Endothelial cell of umbilical vein (primary cell): Measurements from ENCODE around the gene UBE2S. TPM values are rescaled to one million over a fixed set of nuclear protein-coding genes. Genes with fewer than 3 reads are reported as not detected.

ENCODE experiments used
- BruUV-seq: library from RNA; stranded (reverse); fragments of 400-500 nt; replicated peaks from 2 replicates; lab custom pipeline; 2021; lab: Mats Ljungman, UMichigan
- CTCF ChIA-PET: fragments of 300-600, 350-600 bp; sonication (Branson Sonifier 250); formaldehyde crosslinking; loops from one replicate; lab custom pipeline; 2021; ENCODE audit warnings: antibody characterized with exemption, inconsistent platforms; lab: Charles Lee
- POLR2A ChIA-PET: fragments of 300-600, 350-600 bp; sonication (Branson Sonifier 250); formaldehyde crosslinking; loops from one replicate; lab custom pipeline; 2021; ENCODE audit warnings: antibody characterized with exemption, inconsistent platforms; lab: Charles Lee
- DNase-seq: peaks from one replicate; pipeline ENCODE4 v3.0.0-alpha.2; 2011; ENCODE audit warnings: low read depth, low spot score
- FAIRE-seq: peaks from 2 replicates; lab custom pipeline; 2011; peaks lifted over from hg19 to GRCh38; lab: Jason Lieb, UNC
- H2AFZ ChIP-seq: 2 replicates; pipeline ENCODE4 v1.6.0; 2012; ENCODE audit warnings: low read depth, low read length, control low read depth, inconsistent platforms
- H3K27ac ChIP-seq: 2 replicates; pipeline ENCODE4 v1.5.1; 2011; ENCODE audit warnings: low read depth, mild to moderate bottlenecking, control low read depth, low read length, moderate library complexity; ENCODE audit not compliant: insufficient read depth
- H3K27me3 ChIP-seq, 2 experiments: 2 replicates each; pipeline versions ENCODE4 v1.6.0 to v1.6.1; 2011; ENCODE audit warnings: low read length in 2 of 2, mixed read lengths in 1 of 2; ENCODE audit not compliant: control insufficient read depth in 2 of 2, insufficient read depth in 2 of 2
- H3K36me3 ChIP-seq, 2 experiments: 2 replicates in 1 of 2; 3 replicates in 1 of 2; pipeline ENCODE4 v1.5.1; 2011; ENCODE audit warnings: low read length in 2 of 2, mild to moderate bottlenecking in 1 of 2, moderate library complexity in 1 of 2; ENCODE audit not compliant: control insufficient read depth in 2 of 2, insufficient read depth in 2 of 2; ENCODE audit errors: extremely low read depth in 1 of 2
- H3K4me1 ChIP-seq: 3 replicates; pipeline ENCODE4 v1.5.1; 2011; ENCODE audit warnings: mild to moderate bottlenecking, low read length; ENCODE audit not compliant: control insufficient read depth, insufficient read depth; ENCODE audit errors: extremely low read depth
- H3K4me2 ChIP-seq: 2 replicates; pipeline ENCODE4 v1.6.1; 2011; ENCODE audit warnings: low read length, control low read depth, mixed read lengths; ENCODE audit not compliant: insufficient read depth
- H3K4me3 ChIP-seq, 3 experiments: fragments of 200-600 bp in 1 of 3; sonication (generic), shearing (Covaris generic) in 1 of 3; replicated peaks in 1 of 3; 2 replicates each; pipeline ENCODE4 v1.5.1; 2011 to 2016; ENCODE audit warnings: control low read depth in 3 of 3, low read length in 3 of 3, mild to moderate bottlenecking in 2 of 3, inconsistent platforms in 1 of 3, low read depth in 1 of 3, moderate library complexity in 1 of 3; ENCODE audit not compliant: insufficient read depth in 1 of 3
- H3K79me2 ChIP-seq: 2 replicates; pipeline ENCODE4 v1.6.0; 2012; ENCODE audit warnings: low read length, inconsistent platforms; ENCODE audit not compliant: control insufficient read depth, insufficient read depth
- H3K9ac ChIP-seq: replicated peaks from 2 replicates; pipeline ENCODE3; 2011; ENCODE audit warnings: low read length, control low read depth; ENCODE audit not compliant: insufficient read depth; ENCODE audit errors: extremely low read depth
- H3K9me1 ChIP-seq: replicated peaks from 3 replicates; pipeline ENCODE4 v1.6.0; 2011; ENCODE audit warnings: mild to moderate bottlenecking, low read length; ENCODE audit not compliant: control insufficient read depth, insufficient read depth; ENCODE audit errors: extremely low read depth
- H3K9me3 ChIP-seq: replicated peaks from 2 replicates; pipeline ENCODE4 v1.5.1; 2012; ENCODE audit warnings: low read length, inconsistent platforms; ENCODE audit not compliant: control insufficient read depth, insufficient read depth
- H4K20me1 ChIP-seq: replicated peaks from 2 replicates; pipeline ENCODE3; 2011; ENCODE audit warnings: mild to moderate bottlenecking, low read length; ENCODE audit not compliant: control insufficient read depth, insufficient read depth; ENCODE audit errors: extremely low read depth
- EZH2 ChIP-seq: IDR thresholded peaks from 2 replicates; pipeline ENCODE4 v1.6.1; 2012; ENCODE audit warnings: borderline replicate concordance, low read depth, mild to moderate bottlenecking, moderate library complexity, low read length, inconsistent platforms; ENCODE audit not compliant: severe bottlenecking
- FOS ChIP-seq: IDR thresholded peaks from 2 replicates; pipeline ENCODE4 v1.6.1; 2011; ENCODE audit warnings: mild to moderate bottlenecking, low read length, moderate library complexity, borderline replicate concordance; ENCODE audit not compliant: insufficient read depth
- GATA2 ChIP-seq: IDR thresholded peaks from 2 replicates; pipeline ENCODE4 v1.7.0; 2011; ENCODE audit warnings: low read depth, mild to moderate bottlenecking, moderate library complexity, mixed read lengths, low read length; ENCODE audit not compliant: insufficient read length, insufficient read depth
- JUN ChIP-seq: IDR thresholded peaks from 2 replicates; pipeline ENCODE4 v1.6.1; 2011; ENCODE audit warnings: borderline replicate concordance, low read depth; ENCODE audit not compliant: insufficient read length, insufficient read depth
- MYC ChIP-seq: IDR thresholded peaks from one replicate; pipeline ENCODE4 v1.6.1; 2011; ENCODE audit warnings: mild to moderate bottlenecking, low read depth, low read length
- POLR2A ChIP-seq: IDR thresholded peaks from 2 replicates; pipeline ENCODE4 v1.6.1; 2012; ENCODE audit warnings: low read depth, mild to moderate bottlenecking, control low read depth, low read length
- POLR2AphosphoS5 ChIP-seq: IDR thresholded peaks from 2 replicates; pipeline ENCODE4 v1.6.1; 2012; ENCODE audit warnings: low read depth, mild to moderate bottlenecking, control low read depth, low read length, moderate library complexity; ENCODE audit not compliant: insufficient read depth
- dilution Hi-C: fragments of 300-500 bp; cut with MboI; formaldehyde crosslinking; loops from one replicate; pipeline ENCODE4 v1.15.0; 2019; ENCODE audit warnings: low sequenced_read_pairs; ENCODE audit not compliant: extremely low pct_ligation_motif_present
- intact Hi-C: fragments of 100-400 bp; cut with micrococcal nuclease; formaldehyde crosslinking; loops from one replicate; pipeline ENCODE4 v1.10.0; 2022
- polyA plus RNA-seq, 4 experiments: library from polyadenylated mRNA; depleted of rRNA in 3 of 4; stranded (reverse) in 3 of 4; unstranded in 1 of 4; fragments of >200 nt; gene quantifications; 2 replicates each; pipeline versions ENCODE4 v1.2.1 to v1.2.3, GENCODE V29; 2011 to 2012; ENCODE audit warnings: missing spikeins in 1 of 4
- total RNA-seq: library from RNA; stranded (reverse); gene quantifications from 2 replicates; pipeline ENCODE4 v1.2.3, GENCODE V29; 2021
- TF ChIP-seq, protein P1 (sequence below), 2 donors: IDR thresholded peaks; 1 replicate in 1 of 2; 2 replicates in 1 of 2; pipeline ENCODE4 v1.5.1; 2011; ENCODE audit warnings: low read length in 2 of 2, mild to moderate bottlenecking in 2 of 2, moderate library complexity in 2 of 2, control low read depth in 1 of 2, inconsistent platforms in 1 of 2, low read depth in 1 of 2; ENCODE audit not compliant: insufficient read depth in 1 of 2; ENCODE audit errors: extremely low read depth in 1 of 2
- TF ChIP-seq, protein P2 (sequence below): IDR thresholded peaks from 2 replicates; pipeline ENCODE4 v1.6.1; 2011; ENCODE audit not compliant: insufficient read depth, insufficient read length

UBE2S gene
- total and polyA plus RNA-seq, 2 donors (not counting 3 experiments of a cell fraction or from before 2014, with no cell fraction given), result 183 to 257 TPM

DNA sequence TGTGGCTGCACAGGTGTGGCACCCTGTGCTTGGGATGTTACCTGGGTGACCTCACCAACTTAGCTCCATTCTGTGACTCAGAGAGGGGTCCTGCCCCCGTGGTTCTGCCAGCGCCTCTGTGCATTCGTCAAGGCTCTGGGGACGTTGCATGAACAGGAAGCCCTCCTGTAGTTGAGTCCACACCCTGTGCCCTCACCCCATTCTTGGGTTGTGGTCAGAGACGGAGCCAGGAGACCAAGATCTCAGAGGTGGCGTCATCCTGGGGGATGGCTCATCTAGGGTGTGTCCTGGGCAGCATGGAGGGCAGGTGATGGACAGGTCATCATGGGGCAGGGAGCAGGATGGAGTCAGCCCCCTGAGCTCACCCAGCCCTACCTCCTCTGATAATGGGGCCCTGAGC is 55.5 kb downstream of the UBE2S start:
- dilution Hi-C loops, result no loop called here
- BruUV-seq, result no TSS peak
- no peak overlapping the region for H2AFZ ChIP-seq

More for the DNA sequence above, 55.5 kb downstream of the UBE2S start:
- no peaks in the 10 kb centered on the region for H3K79me2 ChIP-seq
- H3K4me3 ChIP-seq, result no peak overlapping the region
- no peak for TF ChIP-seq JUN
- TF ChIP-seq FOS, result no peak
- no peak for TF ChIP-seq GATA2
- TF ChIP-seq POLR2A, result no peak
- TF ChIP-seq, protein P1, sequence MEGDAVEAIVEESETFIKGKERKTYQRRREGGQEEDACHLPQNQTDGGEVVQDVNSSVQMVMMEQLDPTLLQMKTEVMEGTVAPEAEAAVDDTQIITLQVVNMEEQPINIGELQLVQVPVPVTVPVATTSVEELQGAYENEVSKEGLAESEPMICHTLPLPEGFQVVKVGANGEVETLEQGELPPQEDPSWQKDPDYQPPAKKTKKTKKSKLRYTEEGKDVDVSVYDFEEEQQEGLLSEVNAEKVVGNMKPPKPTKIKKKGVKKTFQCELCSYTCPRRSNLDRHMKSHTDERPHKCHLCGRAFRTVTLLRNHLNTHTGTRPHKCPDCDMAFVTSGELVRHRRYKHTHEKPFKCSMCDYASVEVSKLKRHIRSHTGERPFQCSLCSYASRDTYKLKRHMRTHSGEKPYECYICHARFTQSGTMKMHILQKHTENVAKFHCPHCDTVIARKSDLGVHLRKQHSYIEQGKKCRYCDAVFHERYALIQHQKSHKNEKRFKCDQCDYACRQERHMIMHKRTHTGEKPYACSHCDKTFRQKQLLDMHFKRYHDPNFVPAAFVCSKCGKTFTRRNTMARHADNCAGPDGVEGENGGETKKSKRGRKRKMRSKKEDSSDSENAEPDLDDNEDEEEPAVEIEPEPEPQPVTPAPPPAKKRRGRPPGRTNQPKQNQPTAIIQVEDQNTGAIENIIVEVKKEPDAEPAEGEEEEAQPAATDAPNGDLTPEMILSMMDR (IDR thresholded peaks at IDR 0.05; ENCODE audit: extremely low read depth in 1 of 2, insufficient read depth in 1 of 2, low read depth in 1 of 2, low read length in 2 of 2), result no peak
- TF ChIP-seq, protein P2, sequence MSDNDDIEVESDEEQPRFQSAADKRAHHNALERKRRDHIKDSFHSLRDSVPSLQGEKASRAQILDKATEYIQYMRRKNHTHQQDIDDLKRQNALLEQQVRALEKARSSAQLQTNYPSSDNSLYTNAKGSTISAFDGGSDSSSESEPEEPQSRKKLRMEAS, result no peak
- no peak for TF ChIP-seq POLR2AphosphoS5
- TF ChIP-seq MYC, result no peak
- TF ChIP-seq EZH2, result no peak
- H3K36me3 ChIP-seq, result no peaks in the 10 kb centered on the region
- peaks cover 4% of the 10 kb centered on the region for H3K4me1 ChIP-seq
- CTCF ChIA-PET, result no interaction called here
- H3K4me2 ChIP-seq, result no peak overlapping the region
- FAIRE-seq (no peak), DNase-seq (no peak)
- H3K9ac ChIP-seq, result no peak overlapping the region
- no peaks in the 10 kb centered on the region for H3K9me1 ChIP-seq
- no peaks in the 10 kb centered on the region for H4K20me1 ChIP-seq
- peaks cover 24 to 31% of the 10 kb centered on the region in 2 experiments for H3K27me3 ChIP-seq
- intact Hi-C loops, result no loop called here
- POLR2A ChIA-PET, result no interaction called here
- no peaks in the 10 kb centered on the region for H3K9me3 ChIP-seq
- no peak overlapping the region for H3K27ac ChIP-seq
